OCI-LY7 (cell line): ENCODE results near the gene TCF23.
"Not testable (repeated sequence)": the region's sequence is repeated elsewhere in the genome, so short reads cannot be mapped to it uniquely, and the experiment has no call there.

Experiments used
- EZH2phosphoT487 ChIP-seq: fragments of 200-600 bp; sonication (generic); IDR thresholded peaks from 2 replicates; pipeline ENCODE4 v1.6.1; 2018; ENCODE audit warnings: low read depth, borderline replicate concordance, mild to moderate bottlenecking, mixed run types, antibody characterized with exemption, low read length, moderate library complexity, mixed read lengths
- TF ChIP-seq, protein P1 (sequence below): fragments of 200-600 bp; sonication (generic); conservative IDR thresholded peaks from 2 replicates; pipeline ENCODE4 v1.5.1; 2014; ENCODE audit warnings: mild to moderate bottlenecking, antibody characterized with exemption, low read length, moderate library complexity, mixed read lengths

GRCh38 chr2:27198068-27198467 lies 49.3 kb downstream of the TCF23 start:
- TF ChIP-seq EZH2phosphoT487 = not testable (repeated sequence)
- TF ChIP-seq, protein P1, sequence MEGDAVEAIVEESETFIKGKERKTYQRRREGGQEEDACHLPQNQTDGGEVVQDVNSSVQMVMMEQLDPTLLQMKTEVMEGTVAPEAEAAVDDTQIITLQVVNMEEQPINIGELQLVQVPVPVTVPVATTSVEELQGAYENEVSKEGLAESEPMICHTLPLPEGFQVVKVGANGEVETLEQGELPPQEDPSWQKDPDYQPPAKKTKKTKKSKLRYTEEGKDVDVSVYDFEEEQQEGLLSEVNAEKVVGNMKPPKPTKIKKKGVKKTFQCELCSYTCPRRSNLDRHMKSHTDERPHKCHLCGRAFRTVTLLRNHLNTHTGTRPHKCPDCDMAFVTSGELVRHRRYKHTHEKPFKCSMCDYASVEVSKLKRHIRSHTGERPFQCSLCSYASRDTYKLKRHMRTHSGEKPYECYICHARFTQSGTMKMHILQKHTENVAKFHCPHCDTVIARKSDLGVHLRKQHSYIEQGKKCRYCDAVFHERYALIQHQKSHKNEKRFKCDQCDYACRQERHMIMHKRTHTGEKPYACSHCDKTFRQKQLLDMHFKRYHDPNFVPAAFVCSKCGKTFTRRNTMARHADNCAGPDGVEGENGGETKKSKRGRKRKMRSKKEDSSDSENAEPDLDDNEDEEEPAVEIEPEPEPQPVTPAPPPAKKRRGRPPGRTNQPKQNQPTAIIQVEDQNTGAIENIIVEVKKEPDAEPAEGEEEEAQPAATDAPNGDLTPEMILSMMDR = not testable (repeated sequence)
